Stimulated activated CD8-positive, alpha-beta memory T cell treated with anti-CD3 and anti-CD28 coated beads, Interleukin-4, amount 100 ng/mL, for 1 hour (primary cell): ENCODE data around the gene NWD2.
"Not testable (repeated sequence)": the region's sequence is repeated elsewhere in the genome, so short reads cannot be mapped to it uniquely, and the experiment has no call there.

ENCODE experiments used
- DNase-seq, 2 donors: peaks; one replicate each; pipeline ENCODE4 v3.0.0-alpha.2; 2020; ENCODE audit warnings: low read depth in 2 of 2, low spot score in 1 of 2

NWD2 gene

DNA sequence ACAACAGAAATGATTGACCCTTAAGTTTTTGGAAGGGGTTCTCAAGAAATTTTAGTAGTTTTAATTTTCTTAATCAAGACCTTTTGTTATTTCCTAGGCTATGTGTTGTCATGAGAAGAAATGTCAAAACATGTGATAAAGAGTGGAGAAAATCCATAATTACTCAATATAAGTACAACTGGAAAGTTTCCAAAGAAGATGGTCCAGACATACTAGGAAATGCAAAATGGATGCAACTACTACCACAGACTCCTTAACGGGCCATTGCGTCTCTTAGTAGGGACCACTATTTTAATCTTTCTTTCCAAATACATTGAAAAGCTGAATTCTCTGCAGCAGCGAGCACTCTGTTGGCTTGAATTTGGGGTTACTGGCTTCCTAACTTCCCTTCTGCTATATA, 148.8 kb downstream of the NWD2 start:
- DNase-seq, result no peak

DNA sequence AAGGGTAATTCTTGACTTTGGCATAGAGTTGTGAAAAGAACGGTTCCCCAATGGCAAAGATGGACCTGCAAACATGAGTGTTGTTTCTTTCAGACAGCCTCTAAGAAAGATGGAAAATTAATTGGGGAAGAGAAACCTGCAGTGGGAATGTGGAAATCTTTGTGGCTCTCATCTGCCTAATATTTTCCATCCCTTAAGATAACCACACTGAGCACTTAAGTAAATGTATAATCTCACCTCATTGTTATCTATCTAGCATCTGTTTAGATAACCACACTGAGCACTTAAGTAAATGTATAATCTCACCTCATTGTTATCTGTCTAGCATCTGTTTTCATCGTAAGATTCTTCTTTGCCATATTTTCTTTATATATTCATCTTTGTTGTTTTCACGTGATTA, 149.3 kb downstream of the NWD2 start:
- DNase-seq, result no peak

DNA sequence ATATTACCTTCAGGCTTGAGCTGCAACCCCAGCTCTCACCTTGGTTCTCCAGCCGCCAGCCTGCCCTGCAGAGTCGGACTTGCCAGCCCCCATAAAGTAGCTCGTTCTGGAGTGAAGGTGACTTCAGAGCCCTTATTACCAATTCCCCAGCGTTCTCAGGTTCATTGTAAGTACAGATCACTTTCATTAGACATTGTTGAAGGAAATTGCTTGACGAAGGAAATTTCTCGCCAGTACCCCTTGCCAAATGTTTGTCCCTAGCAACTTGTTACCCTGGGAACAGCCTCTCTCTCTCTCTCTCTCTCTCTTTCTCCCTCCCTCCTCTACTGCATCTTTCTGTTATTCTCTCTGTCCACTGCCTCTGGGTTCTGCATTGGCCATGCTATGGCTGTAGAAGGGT, 153.0 kb downstream of the NWD2 start:
- DNase-seq, result no peak

- no peak for DNase-seq
These were observed 155.8 kb downstream of the NWD2 start for GRCh38 chr4:37400241-37400881.

DNA sequence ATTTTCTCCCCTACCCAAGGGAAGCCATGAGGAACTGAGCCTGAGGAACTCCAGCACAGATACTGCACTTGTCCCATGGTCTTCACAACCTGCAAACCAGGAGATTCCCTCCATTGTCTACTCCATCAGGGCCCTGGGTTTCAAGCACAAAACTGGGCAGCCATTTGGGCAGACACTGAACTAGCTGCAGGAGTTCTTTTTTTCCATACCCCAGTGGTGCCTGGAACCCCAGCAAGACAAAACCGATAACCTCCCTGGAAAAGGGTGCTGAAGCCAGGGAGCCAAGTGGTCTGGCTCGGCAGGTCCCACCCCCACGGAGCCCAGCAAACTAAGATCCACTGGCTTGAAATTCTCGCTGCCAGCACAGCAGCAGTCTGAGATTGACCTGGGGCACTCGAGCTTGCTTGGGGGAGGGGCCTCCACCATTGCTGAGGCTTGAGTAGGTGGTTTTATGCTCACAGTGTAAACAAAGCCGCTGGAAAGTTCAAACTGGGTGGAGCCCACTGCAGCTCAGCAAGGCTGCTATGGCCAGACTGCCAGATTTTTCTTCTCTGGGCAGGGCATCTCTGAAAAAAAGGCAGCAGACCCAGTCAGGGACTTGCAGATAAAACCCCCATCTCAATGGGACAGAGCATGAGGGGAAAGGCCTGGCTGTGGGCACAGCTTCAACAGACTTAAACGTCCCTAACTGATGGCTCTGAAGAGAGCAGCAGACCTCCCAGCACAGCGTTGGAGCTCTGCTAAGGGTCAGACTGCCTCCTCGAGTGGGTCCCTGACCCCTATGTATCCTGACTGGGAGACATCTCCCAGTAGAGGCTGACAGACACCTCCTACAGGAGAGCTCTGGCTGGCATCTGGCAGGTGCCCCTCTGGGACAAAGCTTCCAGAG, 163.6 kb downstream of the NWD2 start:
- DNase-seq, result not testable (repeated sequence)

DNA sequence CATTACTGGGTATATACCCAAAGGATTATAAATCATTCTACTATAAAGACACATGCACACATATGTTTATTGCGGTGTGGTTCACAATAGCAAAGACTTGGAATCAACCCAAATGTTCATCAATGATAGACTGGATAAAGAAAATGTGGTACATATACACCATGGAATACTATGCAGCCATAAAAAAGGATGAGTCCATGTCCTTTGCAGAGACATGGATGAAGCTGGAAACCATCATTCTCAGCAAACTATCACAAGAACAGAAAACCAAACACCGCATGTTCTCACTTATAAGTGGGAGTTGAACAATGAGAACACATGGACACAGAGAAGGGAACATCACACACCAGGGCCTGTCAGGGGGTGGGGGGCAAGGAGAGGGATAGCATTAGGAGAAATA, 169.1 kb downstream of the NWD2 start:
- DNase-seq, result not testable (repeated sequence)

- no peak for DNase-seq
These were observed 171.4 kb downstream of the NWD2 start for GRCh38 chr4:37415845-37416369.

DNA sequence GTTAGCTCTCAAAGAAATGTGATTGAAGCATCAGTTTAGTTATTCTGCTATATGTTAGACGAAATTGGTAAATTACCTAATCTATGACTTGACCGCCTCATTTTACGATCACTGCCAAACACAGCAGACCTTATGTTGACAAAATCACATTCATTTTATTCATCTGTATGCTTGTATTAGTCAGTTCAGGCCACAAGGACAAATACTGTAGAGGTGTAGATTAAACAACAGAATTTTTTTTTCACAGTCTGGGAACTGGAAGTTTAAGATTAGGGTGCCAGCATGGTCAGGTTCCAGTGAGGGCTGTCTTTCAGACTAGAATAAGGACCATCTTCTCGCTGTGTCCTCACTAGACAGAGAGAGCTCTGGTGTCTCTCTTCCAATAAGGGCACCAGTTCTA, 177.1 kb downstream of the NWD2 start:
- DNase-seq, result no peak

DNA sequence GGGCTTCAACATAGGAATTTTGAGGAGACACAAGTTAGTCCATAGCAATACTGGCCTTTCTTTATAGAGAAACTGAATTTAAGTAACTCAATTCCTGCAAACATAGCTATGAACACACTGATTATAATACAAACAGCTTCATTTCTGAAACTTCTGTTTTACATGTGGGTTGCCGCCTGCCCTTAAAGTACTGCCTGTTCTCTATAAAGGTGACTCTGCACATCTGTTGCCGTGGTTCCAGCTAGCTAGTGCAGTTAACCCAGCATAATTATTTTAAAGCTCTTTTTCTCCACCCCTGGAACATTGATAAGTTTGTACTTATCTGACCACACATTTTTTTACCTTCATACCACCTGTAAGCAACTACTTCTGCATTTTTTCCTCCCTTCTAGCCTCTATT, 177.6 kb downstream of the NWD2 start:
- no peak for DNase-seq

GRCh38 chr4:37422638-37423037, 178.1 kb downstream of the NWD2 start:
- DNase-seq, result no peak

DNA sequence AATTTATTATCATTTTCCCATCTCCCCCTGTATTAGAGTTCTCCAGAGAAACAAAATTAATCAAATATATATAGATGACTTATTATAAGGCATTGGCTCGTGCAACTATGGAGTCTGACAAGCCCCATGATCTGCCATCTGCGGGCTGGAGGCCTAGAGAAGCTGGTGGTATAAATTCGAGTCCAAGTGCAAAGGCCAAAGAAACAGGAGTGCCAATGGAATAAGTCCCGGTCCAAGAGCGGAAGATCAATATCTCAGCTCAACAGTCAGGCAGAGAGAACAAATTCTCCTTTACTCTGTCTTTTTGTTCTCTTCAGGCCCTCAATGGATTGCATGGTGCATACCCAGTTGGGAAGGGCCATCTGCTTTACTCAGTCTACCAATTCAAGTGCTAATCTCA, 178.8 kb downstream of the NWD2 start:
- no peak for DNase-seq

DNA sequence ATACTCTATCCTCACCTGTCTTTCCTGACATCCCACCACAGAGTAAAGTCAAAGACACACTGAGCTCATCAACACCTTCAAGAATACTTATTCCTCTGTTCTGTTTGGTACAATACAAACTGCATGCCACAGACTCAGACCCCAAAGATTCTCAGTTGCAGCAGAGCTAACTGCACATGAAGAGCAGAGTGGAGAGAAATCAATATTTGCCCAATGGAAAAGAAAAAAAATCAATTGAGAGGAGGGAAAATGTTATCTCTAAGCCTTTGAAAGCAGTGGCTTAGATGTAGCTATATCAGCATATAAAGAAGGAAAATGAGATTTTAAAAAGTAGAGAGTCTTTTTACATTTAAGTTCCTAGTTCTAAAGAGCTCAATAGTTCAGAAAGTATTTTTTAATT, 180.2 kb downstream of the NWD2 start:
- DNase-seq, result no peak

DNA sequence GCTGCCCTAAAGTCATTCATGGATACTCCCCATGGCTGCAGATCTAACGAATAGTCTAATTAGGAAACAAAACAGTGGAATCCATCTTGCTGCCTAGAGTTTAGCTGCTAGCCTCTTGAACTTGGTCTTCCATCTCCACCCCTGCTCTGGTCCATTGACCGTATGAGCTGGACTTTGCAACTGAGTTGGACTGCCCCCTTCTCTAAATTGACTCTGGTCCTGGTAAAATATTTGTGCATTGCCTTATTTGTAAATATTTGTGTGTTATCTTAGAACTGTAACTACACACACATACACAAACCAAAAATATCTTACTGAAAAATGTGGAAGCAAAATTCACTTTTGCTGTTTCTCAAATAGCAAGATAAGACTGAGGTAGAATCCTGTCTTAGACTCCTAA, 181.3 kb downstream of the NWD2 start:
- DNase-seq, result no peak

- DNase-seq, result no peak
These were observed 182.7 kb downstream of the NWD2 start for GRCh38 chr4:37427193-37427592.

DNA sequence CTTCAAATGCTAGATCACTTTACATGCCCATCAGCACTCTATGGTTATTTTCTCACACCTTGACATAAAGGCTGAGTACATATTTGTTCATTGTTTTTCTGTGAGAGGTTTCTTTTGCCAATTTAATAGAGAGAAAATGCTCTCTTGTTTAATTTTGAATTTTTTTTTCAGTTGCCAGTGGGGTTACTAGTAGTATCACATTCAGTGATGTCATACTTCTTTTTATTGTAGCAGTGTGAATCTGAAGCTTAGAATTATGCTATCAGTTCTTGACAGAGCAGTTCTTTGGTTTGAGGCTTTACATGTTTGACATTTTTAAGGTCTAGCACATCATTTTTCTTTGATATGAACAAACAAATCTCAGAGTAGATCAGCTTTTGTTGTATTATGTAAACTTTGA, 185.4 kb downstream of the NWD2 start:
- DNase-seq, result no peak

GRCh38 chr4:37430718-37431416, 186.3 kb downstream of the NWD2 start:
- DNase-seq, result no peak

GRCh38 chr4:37431417-37431743, 186.8 kb downstream of the NWD2 start:
- DNase-seq, result no peak

GRCh38 chr4:37434469-37434868, 189.9 kb downstream of the NWD2 start:
- no peak for DNase-seq

- DNase-seq, result no peak
These were observed 192.0 kb downstream of the NWD2 start for GRCh38 chr4:37436546-37436945.

GRCh38 chr4:37437163-37437562, 192.6 kb downstream of the NWD2 start:
- DNase-seq, result no peak

DNA sequence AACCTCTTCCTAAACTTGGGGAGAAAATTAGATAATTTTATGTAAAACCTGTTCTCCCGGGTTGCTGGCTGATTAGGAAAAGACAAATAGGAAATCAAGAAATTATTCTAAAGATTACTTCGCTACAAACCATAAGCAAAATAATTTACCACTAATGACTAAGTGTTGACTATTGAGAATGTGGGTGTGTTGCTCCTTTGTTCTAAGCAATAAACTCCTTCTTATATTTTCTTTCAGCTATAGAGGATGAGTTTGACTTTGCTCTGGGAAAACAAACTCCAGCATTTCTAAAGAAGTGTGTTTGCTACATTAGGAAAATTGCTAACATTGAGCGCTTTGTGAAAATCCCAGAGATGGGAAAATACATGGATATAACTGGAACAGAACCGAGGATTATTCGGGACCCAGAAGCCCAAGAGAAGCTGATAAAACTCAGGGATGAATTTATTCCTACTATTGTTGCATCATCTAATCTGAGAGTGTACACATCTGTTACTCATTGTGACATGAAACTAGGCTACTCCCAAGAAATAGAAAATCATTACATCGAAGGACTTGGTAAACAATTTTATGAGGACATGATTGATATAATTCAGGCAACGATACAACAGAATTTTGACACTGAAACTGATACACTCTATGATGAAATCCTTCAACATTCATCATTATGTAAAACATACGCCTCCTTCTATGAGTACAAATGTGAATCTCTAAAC, 194.2 kb downstream of the NWD2 start:
- DNase-seq, result no peak
